Activated CD4-positive, alpha-beta T cell treated with anti-CD3 and anti-CD28 coated beads, Interleukin-2, amount 50 U/mL, for 1 hour (primary cell): Measurements from ENCODE around the gene CFAP299.
"Not testable (repeated sequence)": the region's sequence is repeated elsewhere in the genome, so short reads cannot be mapped to it uniquely, and the experiment has no call there.

Experiments
- DNase-seq: peaks from one replicate; pipeline ENCODE4 v3.0.0-alpha.2; 2020

CFAP299 gene

GRCh38 chr4:80333121-80333520 lies 2.4 kb upstream of the CFAP299 start:
- DNase-seq: no peak

- DNase-seq: no peak
These were observed 962 bp upstream of the CFAP299 start for GRCh38 chr4:80334568-80334967.

- DNase-seq: no peak
These were observed 340 bp upstream of the CFAP299 start for GRCh38 chr4:80335226-80335553.

DNA sequence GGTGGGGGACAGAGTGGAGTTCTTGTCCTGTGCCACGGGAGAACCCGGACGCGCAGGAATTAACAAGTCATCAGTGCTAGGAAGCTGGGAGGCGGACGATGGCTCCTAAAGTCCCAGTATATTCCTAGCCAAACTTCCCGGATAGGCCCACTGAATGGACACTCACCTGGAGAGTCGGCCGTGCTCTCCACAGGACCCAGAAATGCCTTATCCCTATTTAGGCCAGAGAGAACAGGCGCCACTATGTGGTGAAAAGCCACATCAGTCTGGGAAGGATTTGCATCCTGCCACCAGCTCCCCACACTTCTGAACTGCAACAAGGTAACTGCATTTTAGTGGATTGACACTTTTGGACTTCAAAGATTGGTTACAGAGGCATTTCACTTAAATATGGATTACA lies 1.1 kb downstream of the CFAP299 start:
- DNase-seq: no peak

- DNase-seq: no peak
These were observed 4.5 kb downstream of the CFAP299 start for GRCh38 chr4:80340036-80340435.

- not testable (repeated sequence) for DNase-seq
These were observed 7.2 kb downstream of the CFAP299 start for GRCh38 chr4:80342684-80343083.

GRCh38 chr4:80343887-80344286 lies 8.4 kb downstream of the CFAP299 start:
- no peak for DNase-seq

- DNase-seq: no peak
These were observed 24.6 kb downstream of the CFAP299 start for GRCh38 chr4:80360084-80360483.

DNA sequence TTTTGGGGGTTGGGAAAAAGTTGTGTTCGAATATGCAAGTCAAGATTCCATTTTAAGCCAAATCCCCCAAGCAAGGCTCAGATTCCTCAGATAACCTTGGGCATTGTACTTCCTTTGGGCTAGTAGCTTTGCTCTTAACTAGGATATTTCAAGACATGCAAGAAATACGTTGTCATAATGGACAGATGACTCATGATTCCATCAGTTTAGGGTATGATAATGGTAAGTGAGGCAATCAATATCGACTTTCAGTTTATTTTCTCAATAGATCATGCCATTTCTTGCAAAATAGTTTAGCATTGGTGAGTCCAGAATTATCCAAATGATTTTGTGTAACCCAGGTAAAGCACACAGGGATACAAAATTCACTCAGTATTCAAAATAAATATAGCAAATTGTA lies 25.4 kb downstream of the CFAP299 start:
- DNase-seq: no peak

DNA sequence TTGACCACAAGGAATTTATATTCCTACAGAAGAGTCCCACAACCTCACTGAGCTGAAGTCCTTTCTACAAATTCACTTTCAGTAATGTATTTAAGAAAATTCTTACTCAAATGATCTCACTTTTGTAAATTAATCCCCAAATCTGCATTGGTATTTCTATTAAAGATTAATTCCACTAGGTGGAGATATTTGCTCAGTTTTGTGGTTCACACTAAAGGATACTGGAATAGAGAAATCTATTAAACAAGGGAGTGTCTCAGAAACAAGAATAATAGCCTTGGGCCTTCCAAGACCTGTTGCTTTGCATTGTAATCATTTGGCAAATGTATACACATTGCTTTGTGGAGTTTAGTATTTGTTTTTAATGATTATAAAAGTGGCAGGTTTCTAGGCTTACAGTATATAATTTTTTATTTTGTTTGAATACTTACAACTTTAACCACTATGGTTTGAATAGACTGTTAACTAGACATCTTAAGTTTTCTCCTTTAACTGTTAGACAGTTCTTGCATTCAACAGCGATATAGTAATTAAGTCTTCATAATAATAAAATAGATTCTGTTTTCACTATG lies 25.9 kb downstream of the CFAP299 start:
- DNase-seq: no peak

DNA sequence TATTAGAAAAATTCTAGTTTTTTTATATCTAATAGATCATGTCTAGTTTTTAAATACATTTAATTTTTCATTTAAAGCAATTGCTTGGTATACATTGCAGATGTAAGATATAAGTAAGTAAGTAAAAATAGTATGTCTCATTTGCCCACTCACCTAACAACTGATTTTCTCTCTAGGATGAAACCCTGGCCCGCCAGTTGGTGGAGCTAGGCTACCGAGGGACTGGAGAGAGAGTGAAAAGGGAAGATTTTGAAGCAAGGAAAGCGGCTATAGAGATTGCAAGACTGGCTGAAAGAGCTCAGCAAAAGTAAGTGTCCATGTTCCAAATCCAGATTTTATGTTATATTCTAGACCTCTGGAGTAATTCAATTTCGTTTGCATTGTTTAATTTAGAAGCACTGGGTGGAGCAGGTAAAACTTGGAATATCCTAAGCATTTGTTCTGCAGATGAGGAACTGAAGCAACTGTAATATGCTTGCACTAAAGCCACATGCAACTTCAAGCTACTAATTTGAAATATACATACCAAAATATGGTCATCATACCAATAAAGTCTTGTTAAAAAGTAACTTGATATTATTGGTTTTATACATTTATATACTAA lies 27.1 kb downstream of the CFAP299 start:
- DNase-seq: peak; percentile 49

- peak; percentile 59 for DNase-seq
These were observed 30.4 kb downstream of the CFAP299 start for GRCh38 chr4:80365928-80366327.

GRCh38 chr4:80367737-80368136 lies 32.2 kb downstream of the CFAP299 start:
- no peak for DNase-seq

DNA sequence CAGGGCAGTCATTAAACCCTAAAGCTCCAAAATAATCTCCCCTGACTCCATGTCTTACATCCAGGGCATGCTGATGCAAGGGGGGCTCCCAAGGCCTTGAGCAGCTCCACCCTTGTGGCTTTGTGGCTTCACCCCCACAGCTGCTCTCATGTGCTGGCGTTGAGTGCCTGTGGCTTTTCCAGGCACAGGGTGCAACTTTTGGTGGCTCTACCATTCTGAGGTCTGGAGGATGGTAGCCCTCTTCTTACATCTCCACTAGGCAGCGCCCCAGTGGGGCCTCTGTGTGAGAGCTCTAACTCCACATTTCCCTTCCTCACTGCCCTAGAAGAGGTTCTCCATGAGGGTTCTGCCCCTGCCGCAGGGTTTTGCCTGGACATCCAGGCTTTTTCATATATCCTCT lies 35.1 kb downstream of the CFAP299 start:
- DNase-seq: no peak

GRCh38 chr4:80371046-80371445 lies 35.5 kb downstream of the CFAP299 start:
- DNase-seq: no peak

- no peak for DNase-seq
These were observed 38.6 kb downstream of the CFAP299 start for GRCh38 chr4:80374180-80374579.

- DNase-seq: no peak
These were observed 46.7 kb downstream of the CFAP299 start for GRCh38 chr4:80382090-80382832.

DNA sequence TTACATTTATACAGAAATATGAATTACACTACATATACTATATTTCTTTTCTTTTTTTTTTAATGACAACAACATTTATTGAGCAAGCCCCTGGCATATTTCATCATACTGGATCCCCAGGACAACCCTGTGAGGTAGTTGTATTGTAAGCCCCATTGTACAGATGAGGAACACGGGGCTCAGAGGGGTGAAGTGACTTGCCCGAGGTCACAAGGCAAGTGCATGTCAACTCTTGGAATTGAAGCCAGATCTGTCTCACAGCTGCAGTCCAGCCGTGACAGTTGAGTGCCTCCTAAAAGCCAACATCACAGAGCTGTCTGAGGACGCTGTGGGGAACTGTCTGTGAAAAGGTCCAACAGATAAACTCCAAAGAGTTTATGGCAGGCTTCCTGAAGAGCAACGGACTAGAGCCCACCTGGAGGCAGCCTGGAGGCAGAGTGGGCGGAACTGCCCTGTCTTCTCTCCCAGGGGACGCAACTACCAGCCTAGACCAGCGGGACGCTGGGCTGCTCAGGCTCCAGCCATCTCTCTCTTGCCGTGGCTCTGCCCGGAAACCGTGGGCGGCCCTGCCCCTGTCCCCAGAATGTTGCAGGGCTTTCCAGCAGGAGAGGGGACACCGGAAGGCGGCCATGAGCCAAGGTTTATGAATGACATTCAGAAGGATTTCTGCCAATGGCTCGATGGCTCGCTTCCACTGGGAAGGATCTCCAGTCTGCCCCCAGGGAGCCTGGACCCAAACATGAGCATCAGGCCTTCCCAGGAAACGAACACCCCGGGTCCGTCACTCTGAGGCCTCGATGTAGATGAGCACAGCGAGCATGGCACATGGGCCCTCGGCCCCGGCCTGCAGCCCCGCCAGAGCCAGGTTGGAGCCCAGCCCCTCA lies 50.1 kb downstream of the CFAP299 start:
- DNase-seq: no peak

GRCh38 chr4:80386281-80386886 lies 50.9 kb downstream of the CFAP299 start:
- no peak for DNase-seq

GRCh38 chr4:80387390-80388283 lies 52.1 kb downstream of the CFAP299 start:
- no peak for DNase-seq

DNA sequence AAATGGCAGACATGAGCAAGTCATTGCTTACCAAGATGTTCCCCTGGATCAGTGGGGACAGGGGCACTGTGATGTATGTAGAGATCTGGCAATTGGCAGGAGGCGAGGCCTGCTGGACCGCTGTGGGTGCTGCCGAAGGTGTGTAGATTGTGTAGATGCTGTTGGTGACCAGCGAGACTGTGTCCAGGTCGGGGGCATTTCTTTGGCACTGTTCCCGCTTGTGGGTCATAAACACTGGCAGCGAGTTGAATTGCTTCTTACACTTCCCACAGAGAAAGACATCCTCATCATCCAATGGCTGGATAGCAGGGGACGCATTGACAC lies 52.7 kb downstream of the CFAP299 start:
- DNase-seq: no peak

DNA sequence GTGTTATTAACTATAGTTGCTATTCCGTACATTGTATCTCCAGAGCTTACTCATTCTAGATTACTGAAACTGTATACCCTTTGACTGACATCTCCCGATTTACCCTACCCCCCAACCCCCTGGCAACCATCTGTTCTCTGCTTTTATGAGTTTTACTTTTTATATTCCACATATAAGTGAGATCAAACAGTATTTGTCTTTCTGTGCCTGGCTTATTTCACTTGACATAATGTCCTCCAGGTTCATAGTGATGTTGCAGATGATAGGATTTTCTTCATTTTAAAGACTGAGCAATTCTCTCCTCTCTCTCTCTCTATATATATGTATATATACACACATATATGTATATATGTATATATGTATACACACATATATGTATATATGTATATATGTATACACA lies 54.6 kb downstream of the CFAP299 start:
- DNase-seq: no peak
